A673 (cell line): ENCODE results near the gene IDNK. TPM values are rescaled to one million over a fixed set of nuclear protein-coding genes. Genes with fewer than 3 reads are reported as not detected.
A peak's percentile ranks its signal among the peaks of the same experiment; 100 is the strongest.

ENCODE experiments used
- BruUV-seq: library from RNA; stranded (reverse); fragments of 400-500 nt; replicated peaks from 2 replicates; lab custom pipeline; 2021; lab: Mats Ljungman, UMichigan
- CTCF ChIA-PET: fragments of 300-600 bp; sonication (Branson Sonifier 250); formaldehyde crosslinking; loops from one replicate; lab custom pipeline; 2022; ENCODE audit warnings: antibody characterized with exemption; lab: Charles Lee
- POLR2A ChIA-PET: fragments of 300-600 bp; sonication (Branson Sonifier 250); formaldehyde crosslinking; loops from one replicate; lab custom pipeline; 2022; ENCODE audit warnings: antibody characterized with exemption; ENCODE audit not compliant: low non-redundant PET; lab: Charles Lee
- DNase-seq: peaks from one replicate; pipeline ENCODE4 v3.0.0-alpha.2; 2015; ENCODE audit warnings: low spot score
- H3K27ac ChIP-seq: fragments of 200-600 bp; sonication (generic); 2 replicates; pipeline ENCODE4 v1.5.1; 2016; ENCODE audit warnings: mixed run types, low read depth, mild to moderate bottlenecking, mixed read lengths, antibody characterized with exemption, low read length; ENCODE audit not compliant: poor library complexity, severe bottlenecking
- H3K27me3 ChIP-seq: fragments of 200-600 bp; sonication (generic); replicated peaks from 2 replicates; pipeline ENCODE4 v1.6.1; 2017; ENCODE audit warnings: mixed run types, low read depth, mild to moderate bottlenecking, mixed read lengths, antibody characterized with exemption, low read length; ENCODE audit not compliant: insufficient read depth, poor library complexity
- H3K36me3 ChIP-seq: fragments of 200-600 bp; sonication (generic); 2 replicates; pipeline ENCODE4 v1.6.1; 2016; ENCODE audit warnings: mixed run types, mild to moderate bottlenecking, mixed read lengths, antibody characterized with exemption, low read length; ENCODE audit not compliant: insufficient read depth, poor library complexity, severe bottlenecking
- H3K4me1 ChIP-seq: fragments of 200-600 bp; sonication (generic); 2 replicates; pipeline ENCODE4 v1.6.1; 2017; ENCODE audit warnings: mixed run types, mild to moderate bottlenecking, mixed read lengths, antibody characterized with exemption, low read length; ENCODE audit not compliant: insufficient read depth, poor library complexity, severe bottlenecking
- H3K4me3 ChIP-seq: fragments of 200-600 bp; sonication (generic); 2 replicates; pipeline ENCODE4 v1.5.1; 2016; ENCODE audit warnings: low read depth, mixed run types, mild to moderate bottlenecking, mixed read lengths, low read length; ENCODE audit not compliant: poor library complexity, severe bottlenecking
- H3K9me3 ChIP-seq: fragments of 200-600 bp; sonication (generic); 2 replicates; pipeline ENCODE4 v1.6.1; 2016; ENCODE audit warnings: mixed run types, low read depth, mild to moderate bottlenecking, mixed read lengths, antibody characterized with exemption, low read length; ENCODE audit not compliant: poor library complexity, severe bottlenecking
- EZH2 ChIP-seq: fragments of 200-600 bp; sonication (generic); IDR thresholded peaks from 2 replicates; pipeline ENCODE4 v1.6.1; 2017; ENCODE audit warnings: borderline replicate concordance, low read depth, mild to moderate bottlenecking, mixed read lengths, antibody characterized with exemption, low read length; ENCODE audit not compliant: poor library complexity, severe bottlenecking
- intact Hi-C: fragments of 100-400 bp; cut with micrococcal nuclease; formaldehyde crosslinking; loops from one replicate; pipeline ENCODE4 v1.10.0; 2022; ENCODE audit not compliant: unreplicated experiment
- total RNA-seq: library from RNA; stranded (reverse); gene quantifications from 2 replicates; pipeline ENCODE4 v1.2.3, GENCODE V29; 2021
- TF ChIP-seq, protein P1 (sequence below): fragments of 300-800, 200-600 bp; sonication (generic); conservative IDR thresholded peaks from 2 replicates; pipeline ENCODE4 v1.5.1; 2017; ENCODE audit warnings: low read depth, mild to moderate bottlenecking, antibody characterized with exemption, low read length, moderate library complexity, mixed read lengths

The IDNK gene
- total RNA-seq, 1 experiment from 2014 or later: 1.6 TPM

- POLR2A ChIA-PET: no interaction called here
- BruUV-seq: no TSS peak
- no peak for DNase-seq
- CTCF ChIA-PET: no interaction called here
- Histone ChIP-seq H3K4me3 (no peak overlapping the region), H3K36me3 (no peaks in the 10 kb centered on the region), H3K27me3 (no peaks in the 10 kb centered on the region), H3K4me1 (peaks cover 28% of the 10 kb centered on the region), H3K27ac (peak overlapping the region; percentile 21), H3K9me3 (no peaks in the 10 kb centered on the region)
- TF ChIP-seq EZH2: no peak
- TF ChIP-seq, protein P1, sequence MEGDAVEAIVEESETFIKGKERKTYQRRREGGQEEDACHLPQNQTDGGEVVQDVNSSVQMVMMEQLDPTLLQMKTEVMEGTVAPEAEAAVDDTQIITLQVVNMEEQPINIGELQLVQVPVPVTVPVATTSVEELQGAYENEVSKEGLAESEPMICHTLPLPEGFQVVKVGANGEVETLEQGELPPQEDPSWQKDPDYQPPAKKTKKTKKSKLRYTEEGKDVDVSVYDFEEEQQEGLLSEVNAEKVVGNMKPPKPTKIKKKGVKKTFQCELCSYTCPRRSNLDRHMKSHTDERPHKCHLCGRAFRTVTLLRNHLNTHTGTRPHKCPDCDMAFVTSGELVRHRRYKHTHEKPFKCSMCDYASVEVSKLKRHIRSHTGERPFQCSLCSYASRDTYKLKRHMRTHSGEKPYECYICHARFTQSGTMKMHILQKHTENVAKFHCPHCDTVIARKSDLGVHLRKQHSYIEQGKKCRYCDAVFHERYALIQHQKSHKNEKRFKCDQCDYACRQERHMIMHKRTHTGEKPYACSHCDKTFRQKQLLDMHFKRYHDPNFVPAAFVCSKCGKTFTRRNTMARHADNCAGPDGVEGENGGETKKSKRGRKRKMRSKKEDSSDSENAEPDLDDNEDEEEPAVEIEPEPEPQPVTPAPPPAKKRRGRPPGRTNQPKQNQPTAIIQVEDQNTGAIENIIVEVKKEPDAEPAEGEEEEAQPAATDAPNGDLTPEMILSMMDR: peak; percentile 19; the same call in 1 of the 2 replicates
- intact Hi-C loops: no loop called here
These were observed 19.9 kb downstream of the IDNK start for GRCh38 chr9:83642793-83643192.

GRCh38 chr9:83646500-83647239 lies 23.7 kb downstream of the IDNK start:
- peaks cover 53% of the 10 kb centered on the region for H3K4me1 ChIP-seq
- intact Hi-C loops: no loop called here
- no TSS peak for BruUV-seq
- ChIA-PET POLR2A (interaction anchor here (0.6 kb wide), 1 partner anchor 17 kb away, joined by 3 read pairs; no protein-coding TSS in a partner anchor), CTCF (no interaction called here)
- DNase-seq: peak; percentile 90
- no peaks in the 10 kb centered on the region for H3K9me3 ChIP-seq
- peaks cover 5% of the 10 kb centered on the region for H3K36me3 ChIP-seq
- peak overlapping the region; percentile 92 for H3K27ac ChIP-seq
- H3K27me3 ChIP-seq: no peaks in the 10 kb centered on the region
- TF ChIP-seq EZH2: no peak
- TF ChIP-seq, protein P1: no peak
- no peak overlapping the region for H3K4me3 ChIP-seq

DNA sequence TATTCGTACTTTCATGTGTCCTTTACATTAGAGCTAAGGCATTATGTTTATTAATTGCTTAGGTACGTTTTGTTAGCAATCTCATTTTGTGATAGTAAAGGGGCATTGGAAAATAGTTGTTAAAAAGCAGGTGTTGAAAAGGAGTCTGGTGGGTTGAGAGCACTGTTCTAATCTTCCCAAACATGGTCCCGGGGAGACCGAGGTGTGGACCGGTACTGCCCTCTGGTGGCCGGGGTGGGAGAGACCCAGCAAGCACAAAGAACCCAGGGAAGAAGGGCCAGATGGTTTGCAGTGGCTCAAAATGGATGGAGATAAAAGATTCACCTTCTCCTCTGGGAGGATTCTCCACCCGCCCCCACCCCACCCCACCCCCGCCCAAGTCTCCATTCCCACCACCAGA lies 26.1 kb downstream of the IDNK start:
- peaks cover 48% of the 10 kb centered on the region for H3K4me1 ChIP-seq
- H3K9me3 ChIP-seq: no peaks in the 10 kb centered on the region
- no peaks in the 10 kb centered on the region for H3K27me3 ChIP-seq
- POLR2A ChIA-PET: no interaction called here
- no peak overlapping the region for H3K4me3 ChIP-seq
- BruUV-seq: no TSS peak
- peak; percentile 65 for DNase-seq
- intact Hi-C loops: no loop called here
- CTCF ChIA-PET: interaction anchor here (0.6 to 0.8 kb wide), 3 partner anchors 21 to 105 kb away, joined by 3 to 5 read pairs (median 3); no protein-coding TSS in a partner anchor
- TF ChIP-seq, protein P1: peak; percentile 73
- TF ChIP-seq EZH2: no peak
- H3K27ac ChIP-seq: no peak overlapping the region
- peaks cover 18% of the 10 kb centered on the region for H3K36me3 ChIP-seq
